Neuronal stem cell (in vitro differentiated cells): Measurements from ENCODE around the gene SUPT4H1.

ENCODE experiments used
- DNase-seq: peaks from one replicate; pipeline ENCODE4 v3.0.0-alpha.2; 2013; ENCODE audit warnings: low spot score
- H2AFZ ChIP-seq: one replicate; pipeline ENCODE4 v1.6.1; 2013; ENCODE audit warnings: mild to moderate bottlenecking, low read length, inconsistent platforms
- H2AK5ac ChIP-seq: 2 replicates; pipeline ENCODE4 v1.6.1; 2013; ENCODE audit warnings: low read depth, mild to moderate bottlenecking, inconsistent platforms, low read length, moderate library complexity, mixed read lengths
- H2BK120ac ChIP-seq: 2 replicates; pipeline ENCODE4 v1.6.1; 2013; ENCODE audit warnings: low read depth, mild to moderate bottlenecking, inconsistent platforms, low read length, moderate library complexity, mixed read lengths
- H2BK12ac ChIP-seq: one replicate; pipeline ENCODE4 v1.6.1; 2013; ENCODE audit warnings: low read length, inconsistent platforms
- H2BK15ac ChIP-seq: 2 replicates; pipeline ENCODE4 v1.6.1; 2013; ENCODE audit warnings: mild to moderate bottlenecking, low read length, inconsistent platforms, mixed read lengths
- H2BK5ac ChIP-seq: one replicate; pipeline ENCODE4 v1.6.1; 2013; ENCODE audit warnings: inconsistent platforms, mild to moderate bottlenecking, low read length, moderate library complexity
- H3K14ac ChIP-seq: one replicate; pipeline ENCODE4 v1.6.1; 2013; ENCODE audit warnings: low read length, inconsistent platforms
- H3K18ac ChIP-seq: 2 replicates; pipeline ENCODE4 v1.6.1; 2013; ENCODE audit warnings: low read length, inconsistent platforms
- H3K23ac ChIP-seq: 2 replicates; pipeline ENCODE4 v1.6.1; 2013; ENCODE audit warnings: low read depth, mild to moderate bottlenecking, mixed read lengths, low read length, inconsistent platforms; ENCODE audit not compliant: poor library complexity
- H3K27ac ChIP-seq: replicated peaks from 3 replicates; pipeline ENCODE4 v1.5.1; 2013; ENCODE audit warnings: low read length, inconsistent platforms
- H3K27me3 ChIP-seq, 3 experiments: 2 replicates each; pipeline ENCODE4 v1.6.1; 2013; ENCODE audit warnings: low read length in 3 of 3, mild to moderate bottlenecking in 2 of 3, inconsistent platforms in 1 of 3, low read depth in 1 of 3, mixed read lengths in 1 of 3, moderate library complexity in 1 of 3; ENCODE audit not compliant: control insufficient read depth in 3 of 3, insufficient read depth in 3 of 3
- H3K36me3 ChIP-seq, 2 donors: replicated peaks in 1 of 2; 2 replicates each; pipeline ENCODE4 v1.6.1; 2013; ENCODE audit warnings: low read length in 2 of 2; ENCODE audit not compliant: control insufficient read depth in 2 of 2, insufficient read depth in 2 of 2
- H3K4ac ChIP-seq: 2 replicates; pipeline ENCODE4 v1.6.1; 2013; ENCODE audit warnings: inconsistent platforms, mild to moderate bottlenecking, low read length, moderate library complexity
- H3K4me1 ChIP-seq, 2 donors: 1 replicate in 1 of 2; 2 replicates in 1 of 2; pipeline ENCODE4 v1.6.1; 2013; ENCODE audit warnings: low read length in 2 of 2, low read depth in 1 of 2; ENCODE audit not compliant: control insufficient read depth in 2 of 2, insufficient read depth in 1 of 2
- H3K4me2 ChIP-seq: one replicate; pipeline ENCODE4 v1.6.1; 2013; ENCODE audit warnings: mild to moderate bottlenecking, low read length, inconsistent platforms; ENCODE audit not compliant: insufficient read depth, poor library complexity, severe bottlenecking
- H3K4me3 ChIP-seq, 2 donors: 2 replicates each; pipeline ENCODE4 v1.5.1; 2013; ENCODE audit warnings: low read length in 2 of 2, mild to moderate bottlenecking in 2 of 2, inconsistent platforms in 1 of 2, moderate library complexity in 1 of 2
- H3K79me1 ChIP-seq: one replicate; pipeline ENCODE4 v1.6.1; 2013; ENCODE audit warnings: low read depth, mild to moderate bottlenecking, inconsistent platforms, low read length, moderate library complexity
- H3K9ac ChIP-seq: one replicate; pipeline ENCODE4 v1.6.1; 2013; ENCODE audit warnings: mild to moderate bottlenecking, low read depth, low read length, inconsistent platforms; ENCODE audit not compliant: poor library complexity
- H3K9me3 ChIP-seq, 2 donors: replicated peaks in 1 of 2; 2 replicates each; pipeline versions ENCODE3 to v1.6.1; 2013; ENCODE audit warnings: low read length in 2 of 2, mild to moderate bottlenecking in 2 of 2, inconsistent platforms in 1 of 2, low read depth in 1 of 2, mixed read lengths in 1 of 2, moderate library complexity in 1 of 2; ENCODE audit not compliant: control insufficient read depth in 2 of 2, insufficient read depth in 1 of 2
- H4K8ac ChIP-seq: one replicate; pipeline ENCODE4 v1.6.1; 2013; ENCODE audit warnings: low read depth, mild to moderate bottlenecking, inconsistent platforms, low read length, moderate library complexity
- H4K91ac ChIP-seq: one replicate; pipeline ENCODE4 v1.6.1; 2013; ENCODE audit warnings: low read length, low read depth, mild to moderate bottlenecking, inconsistent platforms; ENCODE audit not compliant: poor library complexity
- WGBS, 2 donors: extraction: QIAGEN DNeasy Blood & Tissue Kit; methylation state at CpG; one replicate each; pipeline ENCODE4 v1.1.7; 2013; ENCODE audit warnings: missing lambda C conversion rate in 2 of 2, mixed read lengths in 1 of 2; ENCODE audit not compliant: insufficient read length in 2 of 2, insufficient replicate concordance in 1 of 2; ENCODE audit errors: extremely low coverage in 2 of 2; 5-methylcytosine and 5-hydroxymethylcytosine counted together

The SUPT4H1 gene

GRCh38 chr17:58337600-58338453, 14.2 kb downstream of the SUPT4H1 start:
- Histone ChIP-seq H3K4me2 (no peak overlapping the region), H4K91ac (no peak overlapping the region), H2BK12ac (peak overlapping the region; percentile 79), H2AFZ (peak overlapping the region; percentile 66), H3K36me3 (no peaks in the 10 kb centered on the region), H3K9me3 (no peaks in the 10 kb centered on the region), H3K27me3 (no peaks in the 10 kb centered on the region), H3K14ac (peak overlapping the region; percentile 1), H2AK5ac (peak overlapping the region; percentile 72), H3K4me1 (peaks cover 8 to 17% of the 10 kb centered on the region in 2 donors), H3K23ac (no peak overlapping the region), H2BK120ac (peak overlapping the region; percentile 21), H3K18ac (peak overlapping the region; percentile 97), H4K8ac (peak overlapping the region; percentile 83), H2BK5ac (peak overlapping the region; percentile 54), H3K4me3 (no peak overlapping the region), H3K9ac (peak overlapping the region; percentile 56), H3K79me1 (no peaks in the 10 kb centered on the region), H3K4ac (no peak overlapping the region), H3K27ac (peak overlapping the region; percentile 54), H2BK15ac (peak overlapping the region; percentile 54)
- no peak for DNase-seq
- WGBS, 2 donors: no CpG with 5 or more reads among the region's 23 CpGs

- no peaks in the 10 kb centered on the region for H3K27me3 ChIP-seq
- no peaks in the 10 kb centered on the region for H3K9me3 ChIP-seq
- peak overlapping the region; percentile 18 for H3K4ac ChIP-seq
- no peak for DNase-seq
- peak overlapping the region; percentile 59 for H2BK12ac ChIP-seq
- H3K14ac ChIP-seq: peak overlapping the region; percentile 1
- H3K9ac ChIP-seq: peak overlapping the region; percentile 56
- peak overlapping the region; percentile 83 for H4K8ac ChIP-seq
- H3K18ac ChIP-seq: peak overlapping the region; percentile 31
- peak overlapping the region; percentile 21 for H2BK120ac ChIP-seq
- H3K79me1 ChIP-seq: no peaks in the 10 kb centered on the region
- H2BK5ac ChIP-seq: peak overlapping the region; percentile 54
- peak overlapping the region; percentile 54 for H2BK15ac ChIP-seq
- H4K91ac ChIP-seq: no peak overlapping the region
- H3K4me3 ChIP-seq: no peak overlapping the region
- peaks cover 8 to 17% of the 10 kb centered on the region in 2 donors for H3K4me1 ChIP-seq
- H2AFZ ChIP-seq: peak overlapping the region; percentile 66
- no peak overlapping the region for H3K27ac ChIP-seq
- no peak overlapping the region for H3K4me2 ChIP-seq
- H3K23ac ChIP-seq: no peak overlapping the region
- H2AK5ac ChIP-seq: peak overlapping the region; percentile 72
- no CpG with 5 or more reads among the region's 7 CpGs for WGBS, 2 donors
- no peaks in the 10 kb centered on the region for H3K36me3 ChIP-seq
Observed at GRCh38 chr17:58337210-58337599, 14.8 kb downstream of the SUPT4H1 start.

GRCh38 chr17:58336456-58337209, 15.4 kb downstream of the SUPT4H1 start:
- Histone ChIP-seq H3K4ac (peak overlapping the region; percentile 18), H3K9me3 (no peaks in the 10 kb centered on the region), H3K79me1 (no peaks in the 10 kb centered on the region), H4K8ac (no peak overlapping the region), H3K27ac (no peak overlapping the region), H3K36me3 (no peaks in the 10 kb centered on the region), H3K9ac (no peak overlapping the region), H4K91ac (no peak overlapping the region), H2BK12ac (no peak overlapping the region), H3K4me1 (peaks cover 8 to 17% of the 10 kb centered on the region in 2 donors), H3K27me3 (no peaks in the 10 kb centered on the region), H2BK15ac (no peak overlapping the region), H3K4me2 (no peak overlapping the region), H2BK120ac (no peak overlapping the region), H3K4me3 (no peak overlapping the region), H2AFZ (peak overlapping the region; percentile 47), H3K23ac (no peak overlapping the region), H2AK5ac (peak overlapping the region; percentile 72), H2BK5ac (peak overlapping the region; percentile 9), H3K18ac (peak overlapping the region; percentile 32), H3K14ac (no peak overlapping the region)
- WGBS, 2 donors: no CpG with 5 or more reads among the region's 5 CpGs
- no peak for DNase-seq
